NB4 (cell line): ENCODE data around the gene RAD51B.

Experiments
- CTCF ChIP-seq: IDR thresholded peaks from one replicate; pipeline ENCODE4 v1.5.1; 2012; ENCODE audit warnings: low read depth, low read length
- MYC ChIP-seq: IDR thresholded peaks from 2 replicates; pipeline ENCODE4 v1.6.1; 2011; ENCODE audit warnings: low read depth, low read length
- POLR2A ChIP-seq: IDR thresholded peaks from 2 replicates; pipeline ENCODE4 v1.6.1; 2011; ENCODE audit warnings: mild to moderate bottlenecking; ENCODE audit not compliant: insufficient read length; ENCODE audit errors: extremely low read depth

DNA sequence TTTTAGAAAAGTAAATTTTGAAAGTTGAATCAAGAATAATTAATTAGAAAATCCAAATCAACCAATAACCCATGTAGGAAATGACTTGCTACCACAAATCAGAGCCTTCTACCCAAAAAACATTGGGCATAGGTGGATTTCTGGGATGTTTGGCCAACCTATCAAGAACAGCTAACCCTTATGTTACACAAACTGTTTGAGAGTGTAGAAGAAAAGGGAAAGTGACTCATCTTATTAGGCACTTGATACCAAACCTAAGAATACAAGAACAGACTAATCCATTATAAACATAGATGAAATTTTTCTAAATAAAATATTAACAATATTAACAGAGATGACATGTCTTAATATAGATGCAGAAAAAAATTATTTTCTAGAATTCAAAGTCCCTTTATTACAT lies 712.9 kb downstream of the RAD51B start:
- TF ChIP-seq POLR2A (no peak), CTCF (no peak), MYC (no peak)
